CD4-positive, CD25-positive, alpha-beta regulatory T cell (primary cell): Measurements from ENCODE around the gene SLC1A7. TPM values are rescaled to one million over a fixed set of nuclear protein-coding genes. Genes with fewer than 3 reads are reported as not detected.

Experiments used
- ATAC-seq, 2 donors: fragments of 150-1000 bp; cut with Tn5 transposase; one replicate each; pipeline ENCODE4 v1.10.0; 2021; ENCODE audit warnings: low read depth in 2 of 2, moderate number of reproducible peaks in 2 of 2, moderate library complexity in 1 of 2
- DNase-seq, 3 donors: peaks; one replicate each; pipeline versions ENCODE4 v3.0.0 to v3.0.0-alpha.2; 2012 to 2022; ENCODE audit warnings: mixed read lengths in 1 of 3
- H3K27ac ChIP-seq: one replicate; pipeline ENCODE4 v1.7.0; 2013; ENCODE audit warnings: mild to moderate bottlenecking, low read length; ENCODE audit not compliant: insufficient read depth, poor library complexity, severe bottlenecking
- H3K27me3 ChIP-seq: one replicate; pipeline ENCODE4 v1.7.0; 2013; ENCODE audit warnings: low read length; ENCODE audit not compliant: control insufficient read depth, insufficient read depth
- H3K36me3 ChIP-seq: one replicate; pipeline ENCODE4 v1.7.0; 2013; ENCODE audit warnings: mild to moderate bottlenecking, low read length, moderate library complexity; ENCODE audit not compliant: control insufficient read depth, insufficient read depth
- H3K4me1 ChIP-seq: 2 replicates; pipeline ENCODE4 v1.7.0; 2013; ENCODE audit warnings: mild to moderate bottlenecking, low read length; ENCODE audit not compliant: insufficient read depth, control insufficient read depth, poor library complexity, severe bottlenecking
- H3K4me3 ChIP-seq: one replicate; pipeline ENCODE4 v1.7.0; 2013; ENCODE audit warnings: low read depth, mild to moderate bottlenecking, low read length, moderate library complexity
- H3K9me3 ChIP-seq, 2 experiments: 1 replicate in 1 of 2; 2 replicates in 1 of 2; pipeline ENCODE4 v1.7.0; 2013; ENCODE audit warnings: low read length in 2 of 2, mild to moderate bottlenecking in 1 of 2, moderate library complexity in 1 of 2; ENCODE audit not compliant: control insufficient read depth in 2 of 2
- H3K27ac Mint-ChIP-seq, 3 donors: one replicate each; pipeline ENCODE4 v1.8.0; 2020 to 2022; ENCODE audit warnings: mild to moderate bottlenecking in 3 of 3, mixed read lengths in 3 of 3, moderate library complexity in 2 of 3
- H3K27me3 Mint-ChIP-seq: one replicate; pipeline ENCODE4 v1.8.0; 2022; ENCODE audit warnings: mild to moderate bottlenecking, mixed read lengths
- H3K36me3 Mint-ChIP-seq: one replicate; pipeline ENCODE4 v1.8.0; 2020; ENCODE audit warnings: mixed read lengths
- H3K4me1 Mint-ChIP-seq, 4 donors: one replicate each; pipeline ENCODE4 v1.8.0; 2020 to 2022; ENCODE audit warnings: mixed read lengths in 4 of 4, mild to moderate bottlenecking in 1 of 4
- H3K4me3 Mint-ChIP-seq, 4 donors: one replicate each; pipeline ENCODE4 v1.8.0; 2020 to 2022; ENCODE audit warnings: mild to moderate bottlenecking in 4 of 4, mixed read lengths in 4 of 4, moderate library complexity in 3 of 4
- H3K9me3 Mint-ChIP-seq, 7 donors: one replicate each; pipeline ENCODE4 v1.8.0; 2020 to 2022; ENCODE audit warnings: mixed read lengths in 7 of 7, mild to moderate bottlenecking in 3 of 7, moderate library complexity in 2 of 7
- polyA plus RNA-seq, 4 donors: library from polyadenylated mRNA; unstranded; fragments of 300-500 nt; fragmentation: Illumina TruSeq; gene quantifications; one replicate each; pipeline ENCODE4 v1.2.3, GENCODE V29; 2021
- total RNA-seq: library from RNA; stranded (reverse); gene quantifications from one replicate; pipeline ENCODE4 v1.2.3, GENCODE V29; 2022

Gene SLC1A7
- total and polyA plus RNA-seq, 5 donors from 2014 or later: not detected

DNA sequence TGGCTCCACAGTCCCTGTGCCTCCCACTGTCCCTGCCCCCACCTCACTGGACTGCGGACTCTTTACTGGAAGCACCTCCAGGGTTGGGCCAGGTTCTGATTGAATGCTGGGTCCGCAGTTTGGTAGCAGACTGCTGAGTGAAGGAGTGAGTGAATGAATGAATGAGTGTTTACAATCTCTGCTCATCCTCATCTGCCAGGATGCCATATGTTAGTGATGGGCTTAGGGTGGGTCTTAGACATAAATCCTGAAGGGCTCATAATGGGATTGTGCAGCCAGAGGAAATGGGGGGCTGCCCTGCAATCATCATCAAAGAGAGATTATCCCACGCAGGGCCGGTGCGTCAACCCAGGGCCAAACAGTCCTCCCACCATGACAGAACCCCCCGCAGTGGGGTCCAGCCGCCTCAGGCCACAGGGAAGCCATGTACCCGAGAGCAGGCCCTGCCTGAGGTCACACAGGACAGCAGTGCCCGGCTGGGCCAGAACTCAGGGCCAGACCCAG lies 26.1 kb downstream of the SLC1A7 start:
- peaks cover 0 to 1% (median 0%) of the 10 kb centered on the region in 7 donors for H3K9me3 Mint-ChIP-seq
- H3K27me3 Mint-ChIP-seq: no peaks in the 10 kb centered on the region

DNA sequence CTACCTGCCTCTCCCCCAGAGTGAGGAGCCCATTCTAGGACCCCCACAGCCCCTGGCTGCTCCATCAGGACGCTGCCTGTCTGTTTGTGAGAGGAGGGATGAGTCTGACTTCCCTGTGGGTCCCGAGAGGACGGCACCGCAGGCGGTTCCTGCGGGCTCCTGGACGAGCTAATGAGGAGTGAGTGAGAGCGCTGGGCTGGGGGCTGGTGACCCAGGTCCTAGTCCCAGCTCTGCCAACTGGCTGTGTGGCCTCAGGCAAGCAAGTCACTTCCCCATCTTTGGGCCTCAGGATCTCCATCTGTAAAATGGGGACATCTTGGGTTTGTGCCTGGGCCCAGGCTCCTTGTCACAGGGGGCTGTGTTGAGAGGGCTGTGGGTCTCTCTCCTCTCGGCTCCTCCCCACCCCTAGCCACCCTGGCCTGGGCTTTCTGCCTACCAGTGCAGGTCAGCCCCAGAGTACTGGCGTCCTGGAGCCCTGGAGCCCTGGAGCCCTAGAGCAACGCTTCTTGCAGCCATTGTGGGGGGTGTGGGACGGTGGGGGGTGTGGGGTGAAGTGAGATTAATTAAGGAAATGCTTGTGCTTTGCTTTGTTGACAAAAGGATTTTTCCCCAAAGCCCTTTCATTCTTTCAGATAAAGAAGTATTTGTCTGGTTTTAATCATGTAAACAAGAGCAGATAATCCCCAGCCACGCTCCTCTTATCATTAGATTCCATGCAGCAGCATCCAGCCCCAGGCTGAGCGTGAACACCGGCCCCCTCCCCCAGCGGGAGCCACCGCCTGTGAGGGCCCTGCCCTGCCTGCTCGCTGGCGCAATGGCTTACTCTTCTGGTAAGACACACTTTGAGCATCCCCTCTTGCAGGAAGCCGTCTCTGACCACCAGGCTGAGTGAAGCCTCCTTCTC lies 26.8 kb downstream of the SLC1A7 start:
- no peaks in the 10 kb centered on the region for H3K36me3 ChIP-seq
- no peaks in the 10 kb centered on the region for H3K4me1 ChIP-seq
- Mint-ChIP-seq H3K9me3 (peaks cover 0 to 1% (median 0%) of the 10 kb centered on the region in 7 donors), H3K27ac (no peak overlapping the region), H3K27me3 (no peaks in the 10 kb centered on the region), H3K4me1 (peaks cover 0 to 6% (median 1%) of the 10 kb centered on the region in 4 donors), H3K4me3 (no peak overlapping the region), H3K36me3 (no peaks in the 10 kb centered on the region)
- no peak overlapping the region for H3K27ac ChIP-seq
- H3K4me3 ChIP-seq: no peak overlapping the region
- no peaks in the 10 kb centered on the region for H3K27me3 ChIP-seq
- DNase-seq: no peak
- ATAC-seq: no peak
- H3K9me3 ChIP-seq: no peaks in the 10 kb centered on the region

More for the DNA sequence above, 26.1 kb downstream of the SLC1A7 start:
- Histone ChIP-seq H3K4me3 (no peak overlapping the region), H3K9me3 (no peaks in the 10 kb centered on the region), H3K4me1 (no peaks in the 10 kb centered on the region), H3K36me3 (no peaks in the 10 kb centered on the region), H3K27ac (no peak overlapping the region), H3K27me3 (no peaks in the 10 kb centered on the region)
- Mint-ChIP-seq H3K27ac (no peak overlapping the region), H3K36me3 (no peaks in the 10 kb centered on the region), H3K4me1 (peaks cover 0 to 2% (median 0%) of the 10 kb centered on the region in 4 donors), H3K4me3 (no peak overlapping the region)
- DNase-seq (no peak), ATAC-seq (no peak)

DNA sequence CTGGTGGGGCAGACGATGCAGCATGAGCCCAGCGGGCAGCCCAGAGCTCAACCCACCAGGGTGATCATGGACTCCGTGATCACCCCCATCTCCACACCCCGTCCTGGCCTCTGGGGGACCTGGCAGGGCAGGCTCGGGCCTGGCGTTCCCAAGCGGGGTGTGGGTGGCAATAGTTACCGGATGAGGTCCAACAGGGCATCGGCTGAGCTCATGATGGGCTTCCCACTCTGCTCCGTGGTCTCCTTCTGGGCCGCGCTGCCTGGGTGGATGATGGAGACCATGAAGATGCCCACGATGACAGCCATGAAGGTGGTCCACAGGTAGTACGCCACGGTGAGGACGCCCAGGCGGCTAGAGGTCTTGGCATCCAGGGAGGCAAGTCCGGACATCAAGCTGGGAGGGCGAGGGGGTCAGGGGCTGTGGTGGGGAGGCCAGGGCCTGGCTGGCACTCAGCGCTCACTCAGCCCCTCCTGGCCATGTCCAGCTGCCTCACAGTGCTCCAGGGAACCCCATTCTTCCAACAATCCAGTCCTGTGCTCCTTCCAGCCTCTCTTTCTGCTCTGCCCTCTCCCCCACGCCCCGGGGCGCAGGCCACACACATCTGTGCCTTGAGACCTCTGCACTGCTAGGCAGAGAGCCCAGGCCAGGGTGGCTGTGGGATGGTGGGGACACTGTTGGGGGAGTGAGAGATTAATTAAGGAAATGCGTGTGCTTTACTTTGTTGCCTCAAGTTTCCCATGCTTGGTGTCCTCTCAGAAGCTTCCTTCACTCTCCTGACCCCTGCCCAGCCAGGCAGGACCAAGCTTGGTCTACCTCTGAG lies 27.6 kb downstream of the SLC1A7 start:
- no peak for ATAC-seq
- Histone ChIP-seq H3K9me3 (no peaks in the 10 kb centered on the region), H3K36me3 (no peaks in the 10 kb centered on the region), H3K4me3 (no peak overlapping the region), H3K27ac (no peak overlapping the region), H3K4me1 (no peaks in the 10 kb centered on the region), H3K27me3 (no peaks in the 10 kb centered on the region)
- DNase-seq: no peak
- H3K4me1 Mint-ChIP-seq: peaks cover 0 to 7% (median 1%) of the 10 kb centered on the region in 4 donors
- H3K4me3 Mint-ChIP-seq: no peak overlapping the region
- H3K27ac Mint-ChIP-seq: no peak overlapping the region
- H3K9me3 Mint-ChIP-seq: peaks cover 0 to 1% (median 0%) of the 10 kb centered on the region in 7 donors
- H3K36me3 Mint-ChIP-seq: no peaks in the 10 kb centered on the region
- H3K27me3 Mint-ChIP-seq: no peaks in the 10 kb centered on the region

DNA sequence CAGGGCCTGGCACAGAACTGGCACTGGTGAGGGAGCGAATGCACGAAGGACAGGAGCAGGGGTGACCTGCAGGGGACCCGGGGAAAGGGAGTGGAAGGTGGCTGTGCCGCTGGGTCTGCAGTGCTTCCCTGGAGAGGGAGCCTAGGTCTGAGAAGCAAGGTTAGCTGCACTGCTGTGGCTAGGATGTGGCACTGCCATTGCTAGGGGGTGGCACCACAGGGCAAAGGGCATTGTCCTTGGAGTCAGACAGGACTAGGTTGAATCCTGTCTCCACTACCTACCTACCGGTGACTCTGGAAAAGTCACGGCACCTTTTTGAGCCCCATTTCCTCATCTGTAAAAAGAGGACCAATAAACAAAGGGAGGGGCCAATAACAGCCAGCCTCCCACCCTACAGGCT lies 28.3 kb downstream of the SLC1A7 start:
- H3K4me1 ChIP-seq: no peaks in the 10 kb centered on the region
- no peaks in the 10 kb centered on the region for H3K9me3 ChIP-seq
- H3K36me3 ChIP-seq: no peaks in the 10 kb centered on the region
- Mint-ChIP-seq H3K27ac (no peak overlapping the region), H3K4me3 (no peak overlapping the region), H3K4me1 (peaks cover 0 to 7% (median 1%) of the 10 kb centered on the region in 4 donors), H3K36me3 (no peaks in the 10 kb centered on the region), H3K9me3 (peaks cover 0 to 1% (median 0%) of the 10 kb centered on the region in 7 donors), H3K27me3 (no peaks in the 10 kb centered on the region)
- H3K4me3 ChIP-seq: no peak overlapping the region
- no peak for DNase-seq
- H3K27me3 ChIP-seq: no peaks in the 10 kb centered on the region
- no peak overlapping the region for H3K27ac ChIP-seq
- ATAC-seq: no peak

DNA sequence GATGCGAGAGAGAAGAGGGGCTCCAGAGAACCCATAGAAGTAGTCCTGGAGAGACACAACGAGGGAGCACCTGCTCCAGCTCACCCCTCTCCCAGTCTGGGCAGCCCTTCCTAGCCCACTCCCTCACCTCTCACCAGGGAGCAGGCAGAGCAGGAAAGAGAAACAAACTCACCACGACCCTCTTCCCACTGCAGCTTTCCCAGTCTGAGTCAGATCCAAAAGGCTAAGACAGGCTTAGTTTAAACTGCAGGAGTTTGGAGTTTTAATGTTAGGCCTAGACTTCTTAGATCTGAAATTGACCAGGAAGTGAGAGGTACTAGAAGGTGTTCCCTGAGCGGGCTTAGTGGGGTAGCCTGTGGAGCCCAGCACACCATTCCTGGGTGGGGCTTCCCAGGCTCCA lies 29.6 kb downstream of the SLC1A7 start:
- DNase-seq (no peak), ATAC-seq (no peak)
- H3K9me3 ChIP-seq: no peaks in the 10 kb centered on the region
- no peaks in the 10 kb centered on the region for H3K36me3 ChIP-seq
- H3K27me3 ChIP-seq: peaks cover 1% of the 10 kb centered on the region
- Mint-ChIP-seq H3K4me1 (peaks cover 0 to 7% (median 3%) of the 10 kb centered on the region in 4 donors), H3K27ac (no peak overlapping the region), H3K27me3 (no peaks in the 10 kb centered on the region), H3K9me3 (peaks cover 0 to 1% (median 0%) of the 10 kb centered on the region in 7 donors), H3K4me3 (no peak overlapping the region), H3K36me3 (no peaks in the 10 kb centered on the region)
- no peaks in the 10 kb centered on the region for H3K4me1 ChIP-seq
- no peak overlapping the region for H3K27ac ChIP-seq
- H3K4me3 ChIP-seq: no peak overlapping the region

DNA sequence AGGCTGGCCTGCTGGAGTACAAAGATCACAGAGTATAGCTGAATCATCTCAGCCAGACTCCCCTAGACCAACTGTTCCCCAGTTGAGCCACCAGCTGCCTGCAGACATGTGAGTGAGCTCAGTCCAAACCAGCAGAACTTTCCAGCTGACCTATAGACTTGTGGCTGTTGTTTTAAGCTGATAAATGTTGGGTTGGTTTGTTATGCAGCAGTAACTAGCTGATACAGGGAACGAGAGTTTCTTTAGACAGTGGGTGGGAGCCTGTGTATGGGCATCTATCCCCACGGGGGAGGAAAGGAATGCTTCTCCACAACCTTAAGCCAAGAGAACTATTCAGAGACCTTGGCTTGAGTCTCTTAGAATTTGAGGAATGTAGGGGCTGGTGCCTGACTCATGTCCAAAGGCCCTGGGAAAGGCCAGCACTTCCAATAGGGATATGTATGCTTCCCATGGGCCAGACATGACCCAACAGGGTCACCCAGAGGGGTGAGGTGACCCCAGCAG lies 30.1 kb downstream of the SLC1A7 start:
- Mint-ChIP-seq H3K36me3 (no peaks in the 10 kb centered on the region), H3K4me1 (peaks cover 0 to 8% (median 4%) of the 10 kb centered on the region in 4 donors), H3K4me3 (no peak overlapping the region), H3K27me3 (no peaks in the 10 kb centered on the region), H3K27ac (no peak overlapping the region), H3K9me3 (no peaks in the 10 kb centered on the region)
- Histone ChIP-seq H3K27ac (no peak overlapping the region), H3K4me1 (no peaks in the 10 kb centered on the region), H3K36me3 (no peaks in the 10 kb centered on the region), H3K27me3 (peaks cover 1% of the 10 kb centered on the region), H3K4me3 (no peak overlapping the region), H3K9me3 (no peaks in the 10 kb centered on the region)
- DNase-seq (no peak), ATAC-seq (no peak)

DNA sequence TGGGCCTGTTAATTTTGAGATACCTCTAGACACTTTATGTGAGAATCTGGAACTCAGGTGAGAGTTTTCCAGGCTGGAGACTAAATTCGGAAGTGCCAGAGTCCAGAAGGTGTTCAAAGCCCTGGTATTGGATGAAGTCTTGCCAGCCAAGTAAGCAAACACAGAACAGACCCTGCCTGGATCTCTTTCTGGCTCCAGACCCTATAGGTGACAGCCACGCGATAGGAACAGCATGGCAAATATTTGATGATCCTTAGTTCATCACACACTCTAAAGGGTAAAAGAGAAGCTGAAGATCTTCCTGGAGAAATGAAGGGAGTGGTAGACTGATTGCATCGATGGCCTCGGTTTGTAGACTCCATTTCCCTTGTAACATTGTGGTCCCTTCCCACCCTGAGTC lies 30.7 kb downstream of the SLC1A7 start:
- no peaks in the 10 kb centered on the region for H3K9me3 Mint-ChIP-seq
- H3K27ac Mint-ChIP-seq: no peak overlapping the region
- ATAC-seq: no peak

More for the DNA sequence above, 30.7 kb downstream of the SLC1A7 start:
- Histone ChIP-seq H3K36me3 (no peaks in the 10 kb centered on the region), H3K4me3 (no peak overlapping the region), H3K27ac (no peak overlapping the region), H3K9me3 (no peaks in the 10 kb centered on the region), H3K27me3 (peaks cover 1% of the 10 kb centered on the region), H3K4me1 (no peaks in the 10 kb centered on the region)
- no peaks in the 10 kb centered on the region for H3K36me3 Mint-ChIP-seq
- H3K4me3 Mint-ChIP-seq: no peak overlapping the region
- DNase-seq: no peak
- H3K27me3 Mint-ChIP-seq: no peaks in the 10 kb centered on the region
- H3K4me1 Mint-ChIP-seq: peaks cover 0 to 8% (median 4%) of the 10 kb centered on the region in 4 donors
